Esophagus muscularis mucosa (tissue), 4 donors: ENCODE measurements around the gene GPR139.

Source experiments
- CTCF ChIP-seq, 3 experiments: fragments of 200-600 bp in 2 of 3; fragments of 450-650 bp in 1 of 3; sonication (generic) in 2 of 3; IDR thresholded peaks; one replicate each; pipeline ENCODE4 v1.5.1; 2017 to 2019; ENCODE audit warnings: antibody characterized with exemption in 3 of 3, mild to moderate bottlenecking in 2 of 3, moderate library complexity in 1 of 3
- EP300 ChIP-seq: sonication (generic); formaldehyde crosslinking; IDR thresholded peaks from one replicate; pipeline ENCODE4 v1.6.1; 2017; ENCODE audit warnings: antibody characterized with exemption
- POLR2A ChIP-seq: fragments of 450-650 bp; IDR thresholded peaks from one replicate; pipeline ENCODE4 v1.6.1; 2017; ENCODE audit warnings: antibody characterized with exemption, moderate library complexity, mild to moderate bottlenecking, low read depth
- POLR2AphosphoS5 ChIP-seq, 2 donors: sonication (generic); formaldehyde crosslinking; IDR thresholded peaks; one replicate each; pipeline ENCODE4 v1.6.1; 2017; ENCODE audit warnings: antibody characterized with exemption in 2 of 2

- TF ChIP-seq CTCF (IDR thresholded peaks at IDR 0.05), result no peak
- no peak for TF ChIP-seq POLR2AphosphoS5 (IDR thresholded peaks at IDR 0.05)
- no peak for TF ChIP-seq POLR2A
- TF ChIP-seq EP300, result no peak
Measured at GRCh38 chr16:20040011-20040410, 33.7 kb downstream of the GPR139 start.
